ENCODE measurements around the gene DLG1.

Gene DLG1

GRCh38 chr3:197188963-197189362 is 109.4 kb downstream of the DLG1 start:
- no peak overlapping the region for H3K27ac ChIP-seq
- no peak for DNase-seq (ENCODE audit: low read depth, low spot score)

DNA sequence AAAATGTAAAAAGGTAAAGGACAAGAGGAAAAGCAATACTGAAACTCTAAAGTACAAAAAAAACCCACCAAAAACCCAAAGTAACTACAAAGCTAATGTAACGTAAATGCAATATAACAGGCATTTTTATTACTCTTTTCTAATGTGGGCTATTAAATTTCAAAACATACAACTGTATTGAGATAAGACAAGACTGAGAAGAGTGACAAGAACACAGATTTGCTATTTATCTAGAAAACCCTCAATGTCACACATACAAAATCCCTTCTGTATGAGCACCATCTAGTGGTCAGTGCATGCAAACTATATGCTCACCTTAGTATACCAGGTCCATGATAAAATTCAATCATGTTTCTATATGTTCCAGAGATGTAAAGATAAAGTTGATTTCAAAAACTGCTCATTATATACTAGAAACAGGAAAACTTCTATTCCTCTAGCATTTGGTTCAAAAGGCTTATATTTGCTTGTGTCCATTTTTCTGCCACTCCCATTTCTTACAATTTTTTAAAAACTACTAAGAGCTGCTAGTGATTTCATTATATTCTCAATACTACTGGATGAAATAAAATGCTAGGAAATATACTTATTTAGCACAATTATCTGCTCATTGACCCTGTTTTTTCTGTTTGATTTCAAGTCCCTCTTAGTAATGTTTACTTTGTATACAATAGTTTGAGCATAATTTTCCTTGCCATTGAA is 111.4 kb downstream of the DLG1 start:
- no peak overlapping the region for H3K27ac ChIP-seq
- no peak for DNase-seq (ENCODE audit: low read depth, low spot score)

DNA sequence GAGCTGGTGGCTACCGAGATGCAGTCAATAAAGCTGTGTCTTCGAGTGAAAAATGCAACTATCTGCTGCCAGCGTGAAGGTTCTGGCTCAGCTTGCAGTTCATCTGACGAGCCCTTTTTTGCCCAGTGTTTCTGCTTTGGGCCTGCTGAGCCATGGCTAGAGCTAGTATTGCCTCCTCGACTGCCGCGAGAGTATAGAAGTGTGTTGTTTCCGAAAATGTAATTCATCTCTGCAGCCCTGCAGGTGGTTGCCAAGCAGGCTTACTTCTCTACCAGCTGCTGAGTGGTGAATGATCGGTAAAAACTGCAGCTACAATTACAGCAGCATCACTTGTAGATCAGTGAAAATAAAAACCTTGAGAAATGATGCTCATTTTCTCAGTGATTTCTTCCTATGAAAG is 114.8 kb downstream of the DLG1 start:
- no peak for DNase-seq (ENCODE audit: low read depth, low spot score)
- H3K27ac ChIP-seq, result no peak overlapping the region

GRCh38 chr3:197181741-197182140 is 116.7 kb downstream of the DLG1 start:
- DNase-seq (ENCODE audit: low read depth, low spot score), result no peak
- no peak overlapping the region for H3K27ac ChIP-seq

DNA sequence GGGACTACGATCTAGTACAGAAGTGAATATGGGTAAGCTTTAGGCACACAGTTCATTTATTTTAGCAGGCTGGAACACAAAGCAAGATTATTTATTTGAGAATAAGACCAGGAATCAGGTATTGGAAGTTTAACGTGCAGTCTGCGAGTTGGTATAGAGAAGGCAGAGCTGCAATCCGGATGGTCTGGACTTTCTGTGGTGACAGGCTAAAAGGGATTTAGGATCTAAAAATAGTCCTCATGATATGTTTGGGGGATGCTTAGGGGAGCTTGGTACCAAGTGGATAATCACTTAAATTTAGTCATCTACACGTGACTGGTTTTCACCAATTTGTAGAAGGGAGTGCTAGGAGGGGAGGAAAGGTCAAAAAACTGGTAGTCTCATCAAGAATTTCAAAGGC is 119.4 kb downstream of the DLG1 start:
- no peak overlapping the region for H3K27ac ChIP-seq
- DNase-seq (ENCODE audit: low read depth, low spot score), result no peak

- H3K27ac ChIP-seq, result no peak overlapping the region
- no peak for DNase-seq (ENCODE audit: low read depth, low spot score)
Measured at GRCh38 chr3:197175503-197175902, 122.9 kb downstream of the DLG1 start.

GRCh38 chr3:197174927-197175326 is 123.5 kb downstream of the DLG1 start:
- H3K27ac ChIP-seq, result no peak overlapping the region
- no peak for DNase-seq (ENCODE audit: low read depth, low spot score)

DNA sequence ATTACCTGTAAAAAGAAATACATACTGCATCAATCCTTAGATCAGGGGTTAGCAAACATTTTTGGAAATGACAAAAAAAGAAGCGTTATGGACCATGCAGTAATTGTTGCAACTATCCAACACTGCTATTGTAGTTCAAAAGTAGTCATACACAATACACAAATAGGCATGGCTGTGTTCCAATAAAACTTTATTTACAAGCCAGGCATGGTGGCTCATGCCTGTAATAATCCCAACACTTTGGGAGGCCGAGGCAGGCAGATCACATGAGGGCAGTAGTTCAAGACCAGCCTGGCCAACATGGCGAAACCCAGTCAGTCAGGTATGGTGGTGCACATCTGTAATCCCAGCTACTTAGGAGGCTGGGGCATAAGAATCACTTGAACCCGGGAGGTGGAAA is 124.8 kb downstream of the DLG1 start:
- no peak overlapping the region for H3K27ac ChIP-seq
- no peak for DNase-seq (ENCODE audit: low read depth, low spot score)

GRCh38 chr3:197171481-197172067 is 126.8 kb downstream of the DLG1 start:
- no peak overlapping the region for H3K27ac ChIP-seq
- no peak for DNase-seq (ENCODE audit: low read depth, low spot score)

DNA sequence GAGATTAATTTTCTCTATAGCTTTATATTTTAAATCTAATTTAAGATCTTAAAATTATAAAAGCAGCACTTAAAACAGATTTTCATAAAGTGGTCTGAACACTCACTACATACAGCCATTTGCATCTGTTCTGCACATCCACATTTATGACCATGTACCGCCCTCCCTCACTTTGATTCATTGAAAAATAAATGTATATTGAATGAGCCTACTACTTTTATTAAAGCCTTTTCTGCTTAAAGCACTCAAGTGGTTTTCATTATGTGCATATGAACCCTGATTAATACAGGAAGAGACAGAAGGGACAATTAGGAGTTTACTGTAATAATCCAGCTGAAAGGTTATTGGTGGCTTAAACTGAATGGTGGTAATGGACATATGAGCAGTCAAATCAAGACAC is 129.4 kb downstream of the DLG1 start:
- H3K27ac ChIP-seq, result no peak overlapping the region

DNA sequence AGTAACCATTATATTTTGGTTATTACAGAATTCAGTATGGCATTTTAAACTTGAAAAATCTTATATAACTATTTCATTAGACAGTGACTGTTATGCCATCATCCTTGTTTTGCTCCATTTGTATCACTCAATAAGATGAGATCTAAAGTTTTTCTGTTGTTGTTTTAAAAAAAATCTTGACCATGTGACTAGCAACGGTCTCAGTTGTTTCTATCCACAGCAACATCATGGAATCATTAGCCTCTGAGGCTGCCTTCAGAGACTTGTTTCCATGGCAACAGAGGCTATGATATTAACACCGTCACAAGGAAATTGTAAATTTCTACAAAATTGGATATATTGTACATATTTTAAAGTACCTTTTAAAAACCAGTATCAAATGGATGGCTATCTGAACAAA is 129.8 kb downstream of the DLG1 start:
- no peak overlapping the region for H3K27ac ChIP-seq
- no peak for DNase-seq (ENCODE audit: low read depth, low spot score)

More for the DNA sequence above, 129.4 kb downstream of the DLG1 start:
- no peak for DNase-seq (ENCODE audit: low read depth, low spot score)

DNA sequence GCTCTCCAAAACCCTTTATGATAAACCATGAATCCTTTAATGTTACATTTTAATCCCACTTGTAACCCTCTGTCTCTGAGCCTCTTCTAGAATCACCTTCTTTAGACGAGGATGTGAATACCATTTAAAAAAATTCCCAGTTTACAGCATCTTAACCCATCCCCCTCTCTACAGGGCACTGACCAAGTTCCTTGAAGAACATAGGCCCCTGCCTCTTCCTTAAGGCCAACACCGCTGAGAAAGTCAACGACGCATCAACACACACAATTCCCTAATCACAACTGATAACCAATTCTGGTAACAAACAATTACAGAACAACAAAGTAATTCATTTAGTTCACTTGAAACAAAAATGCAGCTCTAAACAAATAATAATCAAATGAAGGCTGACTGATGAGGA is 130.3 kb downstream of the DLG1 start:
- H3K27ac ChIP-seq, result no peak overlapping the region

GRCh38 chr3:197167549-197167948 is 130.9 kb downstream of the DLG1 start:
- no peak overlapping the region for H3K27ac ChIP-seq
- no peak for DNase-seq (ENCODE audit: low read depth, low spot score)

More for the DNA sequence above, 130.3 kb downstream of the DLG1 start:
- no peak for DNase-seq (ENCODE audit: low read depth, low spot score)

DNA sequence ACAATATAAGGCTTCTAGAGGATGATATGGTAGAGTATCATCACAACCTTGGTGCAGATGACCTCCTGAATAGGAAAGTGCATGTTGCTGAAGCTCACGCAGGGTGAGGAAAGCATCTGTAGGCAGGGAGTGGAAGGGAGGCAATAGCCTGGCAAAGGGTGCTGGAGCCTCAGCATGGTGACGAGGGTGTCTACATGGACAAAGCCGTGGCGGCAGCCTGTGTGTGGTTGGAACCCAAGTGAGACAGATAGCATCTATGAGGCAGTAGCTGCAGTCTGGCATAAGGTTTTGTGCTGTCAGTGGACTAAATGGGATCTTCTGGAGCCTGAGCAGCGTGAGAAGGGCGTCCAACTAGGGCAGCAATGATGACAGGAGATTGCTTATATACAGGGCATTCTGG is 132.5 kb downstream of the DLG1 start:
- H3K27ac ChIP-seq, result no peak overlapping the region
- no peak for DNase-seq (ENCODE audit: low read depth, low spot score)

DNA sequence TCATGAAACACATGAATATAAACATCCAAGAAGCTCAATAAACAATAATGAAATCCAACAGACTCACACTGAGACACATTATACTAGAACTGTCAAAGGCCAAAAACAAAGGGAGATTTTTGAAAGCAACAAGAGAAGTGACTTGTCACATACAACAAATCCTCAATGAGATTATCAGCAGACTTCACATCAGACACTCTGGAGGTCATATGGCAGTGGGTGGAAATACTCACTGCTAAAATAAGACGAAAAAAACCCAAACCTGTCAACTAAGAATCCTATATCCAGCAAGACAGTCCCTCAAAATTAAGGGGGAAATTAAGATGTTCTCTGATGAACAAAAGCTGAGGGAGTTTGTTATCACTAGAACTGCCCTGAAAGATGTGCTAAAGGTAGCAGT is 143.4 kb downstream of the DLG1 start:
- no peak overlapping the region for H3K27ac ChIP-seq
- DNase-seq (ENCODE audit: low read depth, low spot score), result no peak

DNA sequence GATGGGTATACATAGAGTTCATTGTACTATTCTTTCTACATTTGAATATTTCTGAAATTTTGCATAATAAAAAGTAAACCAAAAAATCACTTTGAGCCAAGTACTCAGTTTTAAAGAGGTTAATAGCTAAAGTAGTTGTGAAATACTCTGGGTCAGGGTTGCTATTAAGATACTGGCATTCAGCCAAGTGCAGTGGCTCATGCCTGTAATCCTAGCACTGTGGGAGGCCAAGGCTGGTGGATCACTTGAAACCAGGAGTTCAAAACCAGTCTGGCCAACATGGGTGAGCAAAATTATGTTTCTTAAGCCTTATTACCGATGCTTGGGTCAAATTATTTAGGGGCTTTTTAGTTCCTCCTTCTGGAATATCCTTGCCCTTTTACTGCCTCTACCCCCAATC is 146.8 kb downstream of the DLG1 start:
- peak; percentile 2 for DNase-seq (ENCODE audit: low read depth, low spot score)

DNA sequence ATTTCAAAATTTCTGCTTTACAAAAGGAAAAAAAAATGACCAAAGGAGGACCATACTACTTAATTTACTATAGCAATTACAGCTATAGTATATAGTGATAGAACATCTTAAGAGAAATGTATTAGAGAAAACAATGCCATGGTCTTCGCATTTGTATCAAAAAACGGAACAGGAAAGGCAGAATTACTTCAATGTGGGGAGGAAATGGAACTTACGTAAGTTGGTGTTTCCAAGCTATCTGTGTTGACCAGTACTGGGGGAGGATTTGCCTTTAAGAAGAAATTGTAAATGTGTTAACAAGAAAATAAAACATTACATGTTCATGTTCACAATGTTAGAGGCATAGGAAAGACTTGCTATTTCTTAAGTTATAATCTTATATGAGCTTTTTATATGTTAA is 148.9 kb downstream of the DLG1 start:
- DNase-seq (ENCODE audit: low read depth, low spot score), result no peak
- H3K27ac ChIP-seq, result no peak overlapping the region

More for the DNA sequence above, 146.8 kb downstream of the DLG1 start:
- no peak overlapping the region for H3K27ac ChIP-seq

- no peak overlapping the region for H3K27ac ChIP-seq
- no peak for DNase-seq (ENCODE audit: low read depth, low spot score)
Measured at GRCh38 chr3:197144188-197144587, 154.2 kb downstream of the DLG1 start.

DNA sequence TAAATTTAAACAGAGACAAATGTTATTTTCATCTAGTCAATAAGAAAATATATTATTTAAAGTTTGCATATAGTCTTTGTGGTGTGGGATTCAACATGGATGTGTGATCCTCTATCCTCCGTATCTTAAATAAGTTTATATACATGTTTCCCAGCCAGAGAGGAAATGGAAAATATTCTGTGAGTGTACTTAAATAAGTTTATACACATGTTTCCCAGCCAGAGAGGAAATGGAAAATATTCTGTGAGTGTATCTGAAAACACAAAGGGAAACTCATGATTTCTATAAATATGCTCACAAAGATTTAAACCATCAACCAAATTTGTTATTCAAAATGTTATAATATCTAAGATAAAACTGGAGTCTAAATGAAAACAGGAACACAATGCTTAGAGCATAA is 158.8 kb downstream of the DLG1 start:
- no peak overlapping the region for H3K27ac ChIP-seq
- DNase-seq (ENCODE audit: low read depth, low spot score), result no peak

DNA sequence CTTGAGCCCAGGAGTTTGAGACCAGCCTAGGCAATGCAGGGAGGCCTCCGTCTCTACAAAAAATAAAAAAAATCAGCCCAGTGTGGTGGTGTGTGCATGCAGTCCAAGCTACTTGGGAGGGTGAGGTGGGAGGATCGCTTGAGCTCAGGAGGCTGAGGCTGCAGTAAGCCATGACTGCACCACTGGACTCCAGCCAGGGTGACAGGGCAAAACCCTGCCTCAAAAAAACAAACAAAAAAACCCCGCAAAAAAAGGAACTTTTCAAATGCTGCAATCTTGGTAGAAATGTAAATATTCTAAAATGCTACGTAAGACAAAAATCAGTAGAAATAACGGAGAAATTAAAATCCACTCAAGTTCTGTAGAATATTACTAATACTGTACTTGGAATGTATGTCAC is 160.7 kb downstream of the DLG1 start:
- H3K27ac ChIP-seq, result no peak overlapping the region
- DNase-seq (ENCODE audit: low read depth, low spot score), result no peak

DNA sequence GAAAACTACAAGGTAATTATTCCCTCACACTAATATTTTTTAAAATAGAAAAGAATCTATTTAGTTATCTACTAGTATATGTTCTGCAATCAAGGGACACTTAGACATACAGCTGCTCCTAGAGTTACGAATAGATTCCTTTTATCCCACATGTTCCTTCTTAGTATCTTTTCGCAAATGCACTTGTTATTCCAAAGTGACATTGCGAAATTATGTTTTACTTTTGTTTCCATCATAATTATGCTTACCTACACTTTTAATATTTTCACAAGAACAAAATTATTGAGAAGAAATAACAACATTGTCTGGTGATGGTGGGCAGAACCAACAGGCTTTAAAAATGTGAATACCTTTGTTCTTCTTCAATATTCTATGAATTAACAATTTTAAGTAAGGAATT is 161.7 kb downstream of the DLG1 start:
- DNase-seq (ENCODE audit: low read depth, low spot score), result no peak
- no peak overlapping the region for H3K27ac ChIP-seq

GRCh38 chr3:197135212-197135611 is 163.2 kb downstream of the DLG1 start:
- H3K27ac ChIP-seq, result peak overlapping the region; percentile 24
- peak; percentile 5 for DNase-seq (ENCODE audit: low read depth, low spot score)

Measured in epithelial cell of prostate (primary cell).